HCT116 (cell line): ENCODE data around the gene ATAD3C.

Experiments
- EGR1 ChIP-seq: IDR thresholded peaks from 2 replicates; pipeline ENCODE4 v1.6.1; 2012; ENCODE audit warnings: low read depth
- POLR2A ChIP-seq: IDR thresholded peaks from 2 replicates; pipeline ENCODE4 v1.7.0; 2011; ENCODE audit warnings: borderline replicate concordance; ENCODE audit not compliant: insufficient read depth, insufficient read length; ENCODE audit errors: extremely low read depth
- POLR2AphosphoS5 ChIP-seq: IDR thresholded peaks from 2 replicates; pipeline ENCODE4 v1.6.1; 2011; ENCODE audit warnings: mild to moderate bottlenecking, low read depth, low read length, moderate library complexity
- RAD21 ChIP-seq: IDR thresholded peaks from 2 replicates; pipeline ENCODE4 v1.6.1; 2012; ENCODE audit warnings: low read depth, mild to moderate bottlenecking
- SIN3A ChIP-seq: IDR thresholded peaks from 2 replicates; pipeline ENCODE4 v1.6.1; 2012; ENCODE audit warnings: low read depth
- SRF ChIP-seq: IDR thresholded peaks from 2 replicates; pipeline ENCODE4 v1.6.1; 2012; ENCODE audit warnings: low read depth
- ZNF274 ChIP-seq: fragments of 200-500 bp; sonication (Bioruptor generic); IDR thresholded peaks from 2 replicates; pipeline ENCODE4 v1.6.1; 2014; ENCODE audit warnings: mild to moderate bottlenecking, low read depth, low read length, inconsistent platforms
- TF ChIP-seq, protein P1 (sequence below): IDR thresholded peaks from 2 replicates; pipeline ENCODE4 v1.6.1; 2012
- TF ChIP-seq, protein P2 (sequence below): IDR thresholded peaks from 2 replicates; pipeline ENCODE4 v1.6.1; 2011; ENCODE audit warnings: mild to moderate bottlenecking, low read length, moderate library complexity; ENCODE audit not compliant: insufficient replicate concordance; ENCODE audit errors: extremely low read depth
- TF ChIP-seq, protein P3 (sequence below), 3 experiments: fragments of 200-600 bp in 1 of 3; sonication (generic) in 1 of 3; IDR thresholded peaks in 2 of 3; conservative IDR thresholded peaks in 1 of 3; 2 replicates each; pipeline ENCODE4 v1.5.1; 2012 to 2017; ENCODE audit warnings: low read depth in 2 of 3, low read length in 2 of 3, antibody characterized with exemption in 1 of 3, borderline replicate concordance in 1 of 3, control low read depth in 1 of 3, mild to moderate bottlenecking in 1 of 3, mixed read lengths in 1 of 3, mixed run types in 1 of 3, moderate library complexity in 1 of 3; ENCODE audit not compliant: insufficient read depth in 1 of 3

DNA sequence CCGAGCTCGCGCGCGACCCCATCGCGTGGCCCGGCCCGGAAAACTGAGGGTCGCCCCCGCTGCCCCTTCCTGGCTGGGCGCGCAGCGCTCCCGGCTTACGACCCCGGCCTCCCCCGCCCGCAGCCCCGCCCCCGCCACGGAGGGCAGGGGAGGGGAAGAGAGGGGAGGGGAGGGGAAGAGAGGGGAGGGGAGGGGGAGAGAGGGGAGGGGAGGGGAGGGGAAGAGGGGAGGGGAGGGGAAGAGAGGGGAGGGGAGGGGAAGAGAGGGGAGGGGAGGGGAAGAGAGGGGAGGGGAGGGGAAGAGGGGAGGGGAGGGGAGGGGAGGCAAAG is 21.7 kb upstream of the ATAD3C start:
- TF ChIP-seq, protein P1, sequence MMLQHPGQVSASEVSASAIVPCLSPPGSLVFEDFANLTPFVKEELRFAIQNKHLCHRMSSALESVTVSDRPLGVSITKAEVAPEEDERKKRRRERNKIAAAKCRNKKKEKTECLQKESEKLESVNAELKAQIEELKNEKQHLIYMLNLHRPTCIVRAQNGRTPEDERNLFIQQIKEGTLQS: no peak
- TF ChIP-seq, protein P2, sequence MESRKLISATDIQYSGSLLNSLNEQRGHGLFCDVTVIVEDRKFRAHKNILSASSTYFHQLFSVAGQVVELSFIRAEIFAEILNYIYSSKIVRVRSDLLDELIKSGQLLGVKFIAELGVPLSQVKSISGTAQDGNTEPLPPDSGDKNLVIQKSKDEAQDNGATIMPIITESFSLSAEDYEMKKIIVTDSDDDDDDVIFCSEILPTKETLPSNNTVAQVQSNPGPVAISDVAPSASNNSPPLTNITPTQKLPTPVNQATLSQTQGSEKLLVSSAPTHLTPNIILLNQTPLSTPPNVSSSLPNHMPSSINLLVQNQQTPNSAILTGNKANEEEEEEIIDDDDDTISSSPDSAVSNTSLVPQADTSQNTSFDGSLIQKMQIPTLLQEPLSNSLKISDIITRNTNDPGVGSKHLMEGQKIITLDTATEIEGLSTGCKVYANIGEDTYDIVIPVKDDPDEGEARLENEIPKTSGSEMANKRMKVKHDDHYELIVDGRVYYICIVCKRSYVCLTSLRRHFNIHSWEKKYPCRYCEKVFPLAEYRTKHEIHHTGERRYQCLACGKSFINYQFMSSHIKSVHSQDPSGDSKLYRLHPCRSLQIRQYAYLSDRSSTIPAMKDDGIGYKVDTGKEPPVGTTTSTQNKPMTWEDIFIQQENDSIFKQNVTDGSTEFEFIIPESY: no peak
- TF ChIP-seq, protein P3, sequence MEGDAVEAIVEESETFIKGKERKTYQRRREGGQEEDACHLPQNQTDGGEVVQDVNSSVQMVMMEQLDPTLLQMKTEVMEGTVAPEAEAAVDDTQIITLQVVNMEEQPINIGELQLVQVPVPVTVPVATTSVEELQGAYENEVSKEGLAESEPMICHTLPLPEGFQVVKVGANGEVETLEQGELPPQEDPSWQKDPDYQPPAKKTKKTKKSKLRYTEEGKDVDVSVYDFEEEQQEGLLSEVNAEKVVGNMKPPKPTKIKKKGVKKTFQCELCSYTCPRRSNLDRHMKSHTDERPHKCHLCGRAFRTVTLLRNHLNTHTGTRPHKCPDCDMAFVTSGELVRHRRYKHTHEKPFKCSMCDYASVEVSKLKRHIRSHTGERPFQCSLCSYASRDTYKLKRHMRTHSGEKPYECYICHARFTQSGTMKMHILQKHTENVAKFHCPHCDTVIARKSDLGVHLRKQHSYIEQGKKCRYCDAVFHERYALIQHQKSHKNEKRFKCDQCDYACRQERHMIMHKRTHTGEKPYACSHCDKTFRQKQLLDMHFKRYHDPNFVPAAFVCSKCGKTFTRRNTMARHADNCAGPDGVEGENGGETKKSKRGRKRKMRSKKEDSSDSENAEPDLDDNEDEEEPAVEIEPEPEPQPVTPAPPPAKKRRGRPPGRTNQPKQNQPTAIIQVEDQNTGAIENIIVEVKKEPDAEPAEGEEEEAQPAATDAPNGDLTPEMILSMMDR (IDR thresholded peaks at IDR 0.05 in 2 of 3, conservative IDR thresholded peaks at IDR 0.05 in 1 of 3; ENCODE audit: borderline replicate concordance in 1 of 3, insufficient read depth in 1 of 3, low read depth in 2 of 3, low read length in 2 of 3): no peak
- no peak for TF ChIP-seq SRF
- TF ChIP-seq SIN3A: no peak
- TF ChIP-seq ZNF274: no peak
- TF ChIP-seq POLR2A: no peak
- no peak for TF ChIP-seq EGR1
- no peak for TF ChIP-seq RAD21
- no peak for TF ChIP-seq POLR2AphosphoS5
